ENCODE results near the gene SPAG8.

SPAG8 gene

DNA sequence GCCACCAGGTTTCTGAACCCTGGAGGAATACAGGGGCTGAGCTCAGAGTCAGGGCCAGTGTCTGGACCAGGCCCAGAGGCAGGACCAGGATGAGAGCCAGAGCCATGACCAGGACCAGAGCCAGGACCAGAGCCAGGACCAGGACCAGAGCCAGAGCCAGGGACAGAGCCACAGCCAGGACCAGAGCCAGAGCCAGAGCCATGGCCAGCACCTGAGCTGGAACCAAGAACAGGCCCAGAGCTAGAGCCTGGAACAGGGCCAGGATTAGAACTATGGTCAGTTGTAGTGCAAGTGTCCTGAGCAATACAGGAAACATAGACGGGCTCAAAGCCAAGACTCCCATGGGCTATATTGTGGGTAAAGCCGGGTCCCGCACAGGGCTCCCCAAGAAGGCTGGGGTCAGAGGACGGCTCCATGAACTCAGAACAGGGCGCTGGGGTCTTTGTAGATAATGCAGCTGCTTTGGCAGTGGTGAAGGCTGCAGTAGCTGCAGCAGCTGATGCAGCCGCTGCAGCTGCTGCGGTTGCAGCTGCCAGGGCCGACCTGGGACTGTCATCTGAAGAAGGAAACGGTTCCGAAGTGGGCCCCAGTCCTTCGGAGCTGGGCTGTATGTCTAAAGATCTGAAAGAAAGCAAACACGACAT is 559 bp downstream of the SPAG8 start:
- peak in 23 of 56 donors; percentile 11 to 88 (median 28) for DNase-seq

DNA sequence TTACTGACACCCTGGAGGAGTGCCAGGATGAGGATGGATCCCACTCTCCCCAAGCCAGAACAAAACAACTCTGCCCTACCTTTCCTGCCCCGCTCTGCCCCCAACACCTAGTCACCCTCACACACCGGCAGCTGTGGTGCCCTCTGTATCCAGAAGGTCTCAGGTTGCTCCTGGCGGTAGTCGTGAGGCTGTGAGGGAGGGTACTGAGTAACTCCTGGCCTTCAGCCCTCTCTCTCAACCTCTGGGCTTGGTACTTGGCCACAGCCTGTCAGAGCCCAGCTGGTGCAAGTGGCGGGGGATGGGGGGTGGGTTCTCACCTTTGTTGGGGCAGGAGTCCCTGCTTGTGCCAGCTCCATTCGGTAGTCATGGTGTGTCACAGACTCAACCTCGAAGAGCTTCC is 1.9 kb downstream of the SPAG8 start:
- DNase-seq: no peak

GRCh38 chr9:35808433-35808832 is 3.6 kb downstream of the SPAG8 start:
- no peak for DNase-seq

DNA sequence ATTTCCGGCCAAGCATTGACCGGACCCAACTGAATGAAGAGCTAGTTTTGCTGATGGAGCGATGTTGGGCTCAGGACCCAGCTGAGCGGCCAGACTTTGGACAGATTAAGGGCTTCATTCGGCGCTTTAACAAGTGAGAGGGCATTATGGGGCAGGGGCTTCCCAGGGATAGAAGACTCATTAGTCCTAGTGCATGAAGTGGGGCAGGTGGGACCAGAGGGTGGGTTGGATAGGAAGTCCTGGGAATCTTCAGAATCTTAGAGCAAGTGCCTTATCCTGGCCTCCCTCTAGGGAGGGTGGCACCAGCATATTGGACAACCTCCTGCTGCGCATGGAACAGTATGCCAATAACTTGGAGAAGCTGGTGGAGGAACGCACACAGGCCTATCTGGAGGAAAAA is 6.0 kb downstream of the SPAG8 start:
- DNase-seq: no peak

GRCh38 chr9:35801328-35802128 is 10.5 kb downstream of the SPAG8 start:
- no peak for DNase-seq

GRCh38 chr9:35800530-35800929 is 11.5 kb downstream of the SPAG8 start:
- no peak for DNase-seq

GRCh38 chr9:35798658-35799374 is 13.2 kb downstream of the SPAG8 start:
- no peak for DNase-seq

DNA sequence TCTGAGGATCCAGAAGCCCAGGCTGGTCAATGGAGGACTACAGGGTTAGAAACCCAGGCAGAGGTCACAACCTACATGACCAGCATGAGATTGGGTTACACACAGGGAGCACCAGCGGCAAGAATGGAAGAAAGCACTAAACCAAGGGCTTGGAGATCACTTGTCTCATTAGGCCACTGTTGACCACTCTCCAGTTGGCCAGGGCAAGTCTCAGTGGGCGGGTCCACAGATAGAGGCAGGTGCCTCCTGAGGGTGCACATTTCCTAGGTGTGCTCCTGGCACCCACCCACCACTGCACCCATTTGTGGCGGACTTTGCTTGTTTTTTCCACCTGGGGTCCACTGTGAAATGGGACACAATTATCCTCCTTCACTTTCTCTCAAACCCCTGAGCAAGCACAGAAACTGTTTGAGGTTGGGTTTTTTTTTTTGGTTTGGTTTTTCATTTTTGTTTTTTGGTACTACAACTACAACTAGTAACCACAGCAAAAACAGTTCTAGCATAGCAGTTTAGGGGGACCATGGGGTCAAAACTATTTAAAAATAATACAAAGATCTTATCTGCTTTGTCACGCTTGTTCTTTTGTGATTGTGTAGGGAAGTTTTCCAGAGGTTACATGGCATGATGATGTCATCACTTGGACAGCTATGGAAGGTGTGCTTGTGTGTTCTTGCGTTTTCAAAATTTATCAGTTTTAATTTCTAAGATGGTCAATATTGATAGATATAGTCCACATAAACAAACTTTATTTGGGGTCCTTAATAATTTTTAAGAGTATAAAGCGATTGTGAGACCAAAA is 14.6 kb downstream of the SPAG8 start:
- no peak for DNase-seq

GRCh38 chr9:35795695-35796094 is 16.4 kb downstream of the SPAG8 start:
- no peak for DNase-seq

DNA sequence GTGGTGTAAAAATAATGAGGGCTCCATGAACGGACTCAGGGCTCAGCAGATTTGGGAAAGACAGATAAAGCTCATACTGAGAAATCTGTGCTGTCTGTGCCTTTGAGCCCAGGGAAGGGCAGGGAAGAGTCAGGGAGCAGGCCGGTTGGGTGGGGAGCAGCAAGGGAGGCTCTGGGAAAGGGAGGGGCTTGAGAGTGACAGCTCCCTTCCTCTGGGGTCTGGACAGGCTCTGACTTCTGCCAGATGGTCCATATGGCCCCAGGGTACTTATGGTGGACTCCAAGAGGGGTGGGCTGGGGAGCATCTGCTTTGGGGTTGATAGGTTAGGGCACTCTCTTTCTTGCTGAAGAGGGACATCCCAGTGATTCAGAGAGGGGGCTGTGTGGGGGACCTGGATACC is 18.6 kb downstream of the SPAG8 start:
- DNase-seq: no peak

GRCh38 chr9:35792826-35793225 is 19.2 kb downstream of the SPAG8 start:
- DNase-seq: no peak

- no peak for DNase-seq
Observed at GRCh38 chr9:35792024-35792813, 19.8 kb downstream of the SPAG8 start.

DNA sequence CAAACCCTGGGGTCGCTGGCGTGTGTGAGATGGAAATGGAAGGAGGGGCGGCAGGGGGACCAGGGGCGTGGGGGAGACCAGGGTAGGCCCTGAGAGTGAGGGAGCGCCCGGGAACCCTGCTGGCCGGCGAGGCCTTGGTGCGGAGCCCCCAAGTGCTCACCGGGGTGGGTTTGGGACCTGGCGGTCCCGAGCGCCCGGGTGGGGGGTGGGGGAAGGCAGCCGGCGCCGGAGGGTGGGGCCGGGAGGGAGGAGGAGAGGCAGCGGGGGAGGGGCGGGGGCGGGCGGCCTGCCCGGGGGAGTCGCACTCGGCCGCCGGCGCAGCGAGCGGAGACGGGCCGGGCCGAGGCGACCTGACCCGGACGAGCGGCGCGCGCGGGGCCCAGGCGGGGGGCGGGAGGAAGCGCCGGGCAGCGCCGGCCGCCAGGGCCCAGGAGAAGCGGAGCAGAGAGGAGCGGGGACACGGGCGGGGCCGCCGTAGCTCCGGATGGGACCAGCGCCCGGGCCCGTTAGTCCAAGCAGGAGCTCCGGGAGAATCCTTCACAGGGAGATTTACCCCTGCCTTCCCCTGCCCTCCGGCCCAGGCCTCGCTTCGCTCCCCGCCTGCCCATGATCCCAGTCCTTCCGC is 20.7 kb downstream of the SPAG8 start, which contains the start of gene NPR2:
Gene NPR2 (plus strand): TSS at position 295 of the 625 bp plus-strand sequence. CDS start 818 bp downstream, outside the sequence.
- peak in 9 of 56 donors; percentile 12 to 61 (median 17) for DNase-seq

DNA sequence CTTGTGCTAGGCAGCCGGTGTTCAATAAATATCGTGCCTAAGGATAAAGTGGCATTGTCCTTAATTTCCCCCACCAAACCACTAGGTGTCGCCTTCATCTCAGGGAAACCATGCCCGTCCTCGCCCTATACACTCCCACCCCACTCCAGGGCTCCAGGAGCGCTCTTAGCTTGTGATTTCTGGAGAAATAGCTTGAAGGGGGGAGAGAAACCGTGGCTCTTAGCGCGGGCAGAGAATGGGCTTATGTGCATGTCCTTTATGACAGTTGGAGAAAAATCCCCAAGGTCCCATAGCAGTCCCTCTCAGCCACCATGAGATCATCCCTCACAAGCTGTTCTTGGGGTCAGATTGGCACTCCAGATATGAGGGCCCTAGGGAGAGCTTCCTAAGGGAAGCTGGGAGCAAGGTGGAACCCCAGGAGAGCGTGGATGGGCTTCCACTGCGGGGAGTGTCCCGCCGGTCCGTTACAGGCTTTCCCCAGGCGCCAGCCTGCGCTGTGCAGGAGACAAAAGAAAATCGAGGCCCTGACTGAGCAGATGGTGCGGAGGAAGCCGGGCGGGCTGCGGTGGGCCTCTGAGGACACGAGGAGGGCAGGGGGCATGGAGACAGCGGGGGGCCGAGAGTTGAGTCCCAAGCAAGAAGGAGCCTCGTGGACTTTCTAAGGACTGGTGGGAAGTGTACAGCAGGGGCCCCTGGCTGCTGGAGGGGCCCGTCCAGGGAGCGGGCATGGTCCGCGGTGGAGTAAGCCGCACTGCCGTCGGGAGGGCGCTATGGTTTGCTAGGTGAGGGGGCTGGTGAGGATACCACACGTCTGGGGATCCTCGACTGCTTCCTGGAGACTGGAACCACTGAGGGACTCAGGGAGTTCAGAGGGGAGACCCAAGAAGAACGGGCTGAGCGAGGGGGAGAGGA is 21.4 kb downstream of the SPAG8 start:
- DNase-seq: peak in 44 of 56 donors; percentile 16 to 76 (median 42)

DNA sequence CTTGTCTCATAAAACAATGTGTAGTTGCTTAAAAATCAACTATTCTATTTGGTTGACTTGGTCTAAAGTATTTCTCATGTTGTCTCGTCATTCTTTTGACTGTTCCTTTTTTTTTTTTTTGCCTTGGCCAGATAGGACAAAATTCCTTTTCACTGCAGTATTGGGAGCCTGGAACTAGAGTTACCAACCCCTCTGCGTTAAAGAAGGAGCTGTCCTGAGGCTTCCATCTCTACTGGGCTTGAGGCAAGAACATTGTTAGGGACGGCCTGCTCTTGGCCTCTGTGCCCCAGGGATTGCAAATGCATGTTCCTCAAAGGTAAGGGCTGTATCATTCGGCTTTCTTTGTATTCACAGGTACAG is 22.1 kb downstream of the SPAG8 start:
- no peak for DNase-seq

DNA sequence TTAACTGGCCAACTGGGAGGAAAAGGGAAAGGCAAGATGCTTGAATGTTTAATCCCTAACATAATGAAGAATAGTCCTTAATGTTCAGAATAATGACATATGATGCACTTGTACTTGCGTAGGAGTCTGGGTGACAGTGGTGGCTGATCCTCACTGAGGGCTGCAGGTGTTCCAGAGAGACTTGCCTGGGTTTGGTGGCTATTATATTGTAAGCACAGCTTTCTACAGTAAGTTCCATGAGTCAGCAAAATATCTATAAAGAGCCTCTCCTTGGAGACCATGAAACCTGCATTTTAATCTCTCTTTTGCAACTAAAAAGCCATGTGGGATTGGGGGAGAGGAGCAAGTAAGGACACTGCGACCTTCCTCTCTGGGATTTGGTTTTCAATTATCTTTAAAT is 22.5 kb downstream of the SPAG8 start:
- DNase-seq: no peak

DNA sequence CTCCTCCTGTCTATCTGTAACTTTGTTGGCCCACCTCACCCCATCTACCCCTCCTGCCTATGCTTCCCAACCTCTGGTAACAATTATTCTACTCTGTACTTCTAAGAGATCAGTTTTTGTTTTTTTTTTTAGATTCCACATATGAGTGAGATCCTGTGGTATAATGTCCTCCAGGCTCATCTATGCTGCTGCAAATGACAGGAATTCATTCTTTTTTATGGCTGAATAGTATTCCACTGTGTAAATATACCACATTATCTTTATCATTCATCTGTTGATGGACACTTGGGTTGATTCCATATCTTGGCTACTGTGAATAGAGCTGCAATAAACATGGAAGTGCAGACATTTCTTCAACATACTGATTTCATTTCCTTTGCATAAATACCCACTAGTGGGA is 28.6 kb downstream of the SPAG8 start:
- no peak for DNase-seq

- no peak for DNase-seq
Observed at GRCh38 chr9:35781066-35781465, 31.0 kb downstream of the SPAG8 start.

GRCh38 chr9:35778496-35778895 is 33.6 kb downstream of the SPAG8 start:
- no peak for DNase-seq
